Activated CD8-positive, alpha-beta memory T cell treated with anti-CD3 and anti-CD28 coated beads, Interleukin-2, amount 50 U/mL, for 24 hours (primary cell): Measurements from ENCODE around the gene TENT4A.

Experiments
- DNase-seq: peaks from one replicate; pipeline ENCODE4 v3.0.0-alpha.2; 2020; ENCODE audit errors: extremely low read depth

Gene TENT4A

GRCh38 chr5:6750951-6751685, 37.9 kb downstream of the TENT4A start:
- no peak for DNase-seq

DNA sequence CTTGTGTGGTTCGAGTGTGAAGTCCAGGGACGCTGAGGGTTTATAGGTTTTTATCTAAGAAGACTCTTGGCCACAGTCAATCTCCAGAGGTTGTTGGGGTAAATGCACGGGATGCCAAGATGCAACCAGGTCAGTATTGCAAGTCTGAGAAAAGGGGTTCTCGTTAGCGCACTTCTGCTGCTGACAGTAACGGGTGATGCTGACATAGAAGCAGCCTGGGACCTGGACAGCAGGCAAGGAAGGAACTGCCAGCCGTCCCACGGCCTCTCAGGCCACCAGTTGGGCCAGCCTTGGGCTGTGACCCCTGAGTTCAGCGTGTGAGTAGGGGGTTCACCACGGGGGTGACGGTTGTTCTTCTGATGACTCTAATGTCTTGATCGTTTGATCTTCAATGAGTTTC, 39.0 kb downstream of the TENT4A start:
- DNase-seq, result no peak

DNA sequence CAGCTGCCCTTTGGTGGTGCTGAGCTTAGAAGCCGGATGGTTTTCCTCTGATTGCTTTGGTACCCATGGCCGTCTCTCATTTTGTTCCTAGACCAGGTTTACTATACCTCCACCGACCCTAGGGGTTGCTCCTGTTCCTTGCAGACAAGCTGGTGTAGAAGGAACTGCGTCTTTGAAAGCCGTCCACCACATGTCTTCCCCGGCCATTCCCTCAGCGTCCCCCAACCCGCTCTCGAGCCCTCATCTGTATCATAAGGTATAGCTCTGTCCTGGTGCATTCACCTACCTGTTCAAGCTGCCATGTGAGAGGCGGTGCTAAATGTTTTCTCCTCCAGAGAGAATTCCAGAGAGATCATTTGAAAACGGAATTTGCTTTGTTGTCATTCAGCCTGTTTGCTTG, 39.5 kb downstream of the TENT4A start:
- DNase-seq, result no peak

GRCh38 chr5:6753851-6754250, 40.6 kb downstream of the TENT4A start:
- no peak for DNase-seq

DNA sequence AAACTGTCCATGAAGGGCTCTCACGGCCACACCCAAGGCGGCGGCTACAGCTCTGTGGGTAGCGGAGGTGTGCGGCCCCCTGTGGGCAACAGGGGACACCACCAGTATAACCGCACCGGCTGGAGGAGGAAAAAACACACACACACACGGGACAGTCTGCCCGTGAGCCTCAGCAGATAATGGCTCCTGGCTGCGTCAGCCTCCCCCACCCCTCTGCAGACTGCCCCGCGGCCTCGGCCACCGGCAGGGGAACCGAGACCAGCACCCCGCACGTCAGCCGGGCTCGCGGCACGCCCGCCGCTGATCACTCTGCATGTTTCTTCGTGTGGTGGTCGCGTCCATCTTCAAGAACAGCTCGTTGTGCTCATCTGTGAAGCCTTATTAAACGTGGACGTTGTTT, 41.5 kb downstream of the TENT4A start:
- DNase-seq, result no peak

DNA sequence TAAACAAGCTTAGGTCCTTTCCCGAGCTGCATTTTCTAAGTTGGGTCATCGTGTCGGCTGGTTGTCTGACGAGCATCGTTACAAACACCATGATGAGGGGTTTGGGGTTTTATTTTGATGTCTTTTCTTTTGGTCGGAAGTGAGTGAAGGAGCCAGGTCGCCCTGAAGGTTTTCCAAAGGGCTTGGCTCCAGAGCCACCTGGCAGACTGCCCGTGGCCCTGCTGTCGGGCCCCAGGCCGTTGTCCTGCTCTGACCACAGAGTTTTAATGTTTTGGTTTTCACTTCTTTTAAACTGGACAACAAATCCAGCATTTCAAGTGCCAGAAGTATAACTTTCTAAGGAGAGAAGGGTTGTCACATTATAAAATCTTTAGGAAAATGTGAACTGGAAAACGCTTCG, 42.3 kb downstream of the TENT4A start:
- DNase-seq, result no peak

DNA sequence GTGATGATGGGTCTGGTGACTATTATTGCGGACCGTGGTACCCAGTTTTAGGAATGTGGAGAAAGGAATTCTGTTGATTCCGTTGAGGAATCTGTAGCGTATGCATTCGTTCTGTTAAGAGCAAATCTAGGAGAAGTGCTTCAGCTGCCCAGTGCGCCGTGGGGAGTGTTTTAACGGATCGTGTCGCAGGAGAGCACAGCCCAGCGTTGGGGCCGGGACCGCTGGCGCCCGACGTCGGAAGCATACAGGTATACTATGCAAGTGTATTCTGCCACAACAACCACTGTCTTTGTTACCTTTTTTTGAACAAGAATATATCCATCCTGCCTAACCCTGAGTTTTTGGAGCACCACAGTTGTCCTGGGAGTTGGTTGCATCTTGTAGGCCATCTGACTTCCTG, 42.7 kb downstream of the TENT4A start:
- DNase-seq, result no peak

GRCh38 chr5:6757414-6757969, 44.3 kb downstream of the TENT4A start:
- DNase-seq, result no peak

GRCh38 chr5:6758236-6758635, 45.0 kb downstream of the TENT4A start:
- DNase-seq, result no peak

- no peak for DNase-seq
Observed at GRCh38 chr5:6758706-6759105, 45.5 kb downstream of the TENT4A start.

DNA sequence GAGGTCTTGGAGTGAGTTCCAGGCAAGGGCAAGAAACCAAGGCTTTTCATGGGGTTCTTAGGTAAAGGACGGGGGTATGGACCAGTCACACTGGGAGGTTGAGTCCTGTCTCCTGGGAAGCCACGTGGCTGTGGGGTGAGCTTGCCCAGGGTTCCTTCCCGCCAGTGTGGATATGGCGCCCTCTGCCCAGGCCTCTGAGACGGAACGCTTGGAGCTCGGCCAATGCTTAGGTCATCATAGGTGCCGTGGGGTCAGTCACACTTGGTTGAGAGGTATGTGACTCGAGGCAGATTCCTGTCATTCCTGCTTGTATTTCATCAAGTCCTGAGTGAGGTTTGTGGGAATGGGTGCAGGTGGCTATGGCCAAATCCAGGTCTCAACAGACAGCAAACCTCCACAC, 46.2 kb downstream of the TENT4A start:
- no peak for DNase-seq

- DNase-seq, result no peak
Observed at GRCh38 chr5:6759983-6760382, 46.8 kb downstream of the TENT4A start.

DNA sequence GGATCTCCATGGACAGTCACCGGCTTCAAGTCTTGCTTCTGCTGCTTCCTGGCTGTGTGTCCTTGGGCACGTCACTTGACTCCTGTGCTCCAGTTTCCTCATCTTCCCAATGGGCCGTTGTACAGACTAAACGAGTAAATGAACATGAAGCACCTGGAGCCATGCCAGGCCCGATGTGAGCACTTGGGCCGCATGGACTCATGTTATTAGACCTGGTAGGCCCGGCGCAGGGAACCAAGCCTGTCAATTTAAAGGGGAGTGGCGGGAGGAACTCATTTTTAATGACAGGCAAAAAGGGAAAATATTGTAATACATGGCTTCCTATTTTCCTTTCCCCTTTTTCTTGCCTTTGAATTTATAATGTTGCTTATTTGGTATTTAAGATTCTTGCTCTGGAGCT, 47.5 kb downstream of the TENT4A start:
- DNase-seq, result no peak

GRCh38 chr5:6761333-6761732, 48.1 kb downstream of the TENT4A start:
- no peak for DNase-seq

DNA sequence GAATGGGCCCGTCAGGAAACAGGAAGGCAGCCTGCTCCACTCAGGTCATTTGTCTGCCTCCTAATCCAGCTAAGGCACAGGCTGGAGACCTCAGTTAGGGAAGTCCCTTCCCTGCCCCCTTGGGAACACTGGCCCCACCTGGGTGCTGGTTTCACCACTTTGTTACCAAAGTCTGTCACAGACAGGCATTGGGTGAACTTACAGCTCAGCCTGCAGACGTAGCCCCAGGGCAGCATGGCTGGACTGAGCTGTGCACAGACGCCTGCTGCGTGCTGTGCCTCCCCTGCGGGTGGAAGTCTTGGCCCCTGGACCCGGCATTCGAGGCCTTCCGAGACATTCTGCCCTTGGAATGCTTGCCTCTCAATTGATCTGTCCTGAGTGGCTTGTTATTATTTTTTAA, 48.9 kb downstream of the TENT4A start:
- DNase-seq, result no peak

DNA sequence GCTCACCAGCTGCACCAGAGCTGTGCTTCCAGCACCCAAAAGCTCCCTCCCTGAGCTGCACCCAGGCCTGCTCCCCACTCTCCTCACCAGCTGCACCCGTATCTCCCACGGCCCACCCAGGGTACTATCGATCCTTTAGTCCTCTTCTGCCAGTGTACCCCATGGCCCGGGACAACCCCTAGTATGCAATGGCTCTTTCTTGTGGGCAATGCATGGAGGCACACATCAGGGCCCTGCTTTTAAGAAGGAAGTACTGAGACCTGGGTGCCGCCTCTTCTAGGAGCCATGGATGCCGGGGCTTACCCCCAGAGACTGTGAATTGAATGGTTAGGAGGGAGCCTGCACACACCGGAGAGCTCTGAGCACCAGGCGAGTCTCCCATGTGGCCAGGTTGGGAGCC, 49.5 kb downstream of the TENT4A start:
- no peak for DNase-seq

- no peak for DNase-seq
Observed at GRCh38 chr5:6763191-6763590, 50.0 kb downstream of the TENT4A start.

GRCh38 chr5:6765612-6766525, 52.6 kb downstream of the TENT4A start:
- DNase-seq, result peak; percentile 18

DNA sequence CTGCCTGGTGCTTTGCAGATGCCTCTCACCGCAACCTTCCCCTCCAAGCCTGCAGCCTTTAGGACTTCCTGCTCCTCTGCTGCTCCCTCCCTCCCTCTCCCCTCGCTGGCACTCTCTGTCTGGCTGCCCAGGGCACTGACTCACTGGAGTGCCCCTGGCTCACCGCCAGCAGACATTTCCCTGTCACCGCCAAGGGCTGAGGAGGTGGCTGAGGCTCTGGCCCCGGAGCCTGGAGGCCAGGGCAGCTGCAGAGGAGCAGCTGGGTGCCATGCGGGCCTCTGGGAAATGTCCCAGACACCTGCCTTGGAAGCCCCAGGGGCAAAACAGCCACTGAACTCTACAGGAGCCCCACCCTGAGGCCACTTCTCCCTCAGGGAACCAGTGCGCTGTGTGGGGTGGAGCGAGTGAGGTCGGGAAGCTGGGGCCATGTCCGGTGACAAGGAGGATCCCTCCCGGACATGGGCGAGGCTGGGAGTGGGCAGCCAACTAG, 53.4 kb downstream of the TENT4A start:
- no peak for DNase-seq

DNA sequence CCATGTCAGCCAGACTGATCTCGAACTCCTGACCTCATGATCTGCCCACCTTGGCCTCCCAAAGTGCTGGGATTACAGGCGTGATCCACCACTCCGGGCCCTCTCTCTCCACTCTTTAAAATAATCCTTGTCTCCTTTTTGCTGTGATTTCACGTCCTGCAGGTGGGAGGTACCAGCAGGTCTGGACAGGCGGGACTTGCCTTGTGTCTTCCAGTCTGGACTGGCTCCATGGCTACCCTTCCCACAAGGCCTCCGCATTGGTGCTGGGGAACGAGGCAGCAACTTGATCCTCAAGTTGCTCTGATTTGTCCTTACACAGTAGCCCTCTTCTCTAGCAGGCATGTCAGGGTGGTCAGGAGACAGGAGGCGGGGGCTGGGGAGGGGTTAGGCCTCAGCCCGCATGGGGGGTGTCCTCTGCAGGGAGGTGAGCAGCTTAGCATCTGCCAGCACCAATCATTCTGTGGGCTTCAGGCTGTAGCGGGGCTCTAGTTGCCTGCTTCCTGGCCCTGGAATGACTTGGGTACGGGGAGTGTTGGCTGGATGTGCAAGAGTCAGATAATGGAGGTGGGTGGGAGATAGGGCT, 54.3 kb downstream of the TENT4A start:
- DNase-seq, result no peak

DNA sequence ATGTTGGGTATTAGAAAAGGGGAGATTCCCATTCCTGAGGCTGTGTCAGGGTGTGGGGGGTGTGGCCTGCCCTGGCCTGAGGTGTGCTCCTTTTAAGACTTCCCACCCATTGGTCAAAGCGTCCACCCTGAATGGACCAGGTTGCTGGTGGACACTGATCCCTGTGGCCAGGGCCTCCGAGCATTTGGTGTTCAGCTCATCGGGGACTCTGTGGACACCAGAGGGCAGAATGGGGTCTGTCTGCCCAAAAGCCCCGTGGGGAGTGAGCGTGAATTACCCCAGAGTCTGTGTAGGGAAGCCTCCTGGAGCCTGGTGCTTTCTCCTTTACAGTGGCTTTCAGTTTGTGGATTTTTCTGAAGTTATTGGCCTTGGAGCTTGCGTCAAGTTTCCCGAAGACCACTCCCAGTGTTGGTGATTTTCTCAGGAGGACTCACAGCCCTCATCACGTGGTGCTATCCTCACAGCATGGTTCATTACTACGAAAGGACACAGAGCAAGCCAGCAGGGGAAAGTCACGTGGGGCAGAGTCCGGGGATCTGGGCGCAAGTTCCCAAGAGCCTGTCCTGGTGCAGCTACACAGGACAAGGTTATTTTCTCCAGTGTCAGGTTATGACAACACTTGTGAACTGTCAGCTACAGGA, 55.5 kb downstream of the TENT4A start:
- no peak for DNase-seq
